GM12878 (cell line): ENCODE data around the gene FOLR2. TPM values are rescaled to one million over a fixed set of nuclear protein-coding genes. Genes with fewer than 3 reads are reported as not detected.

Source experiments
- ATAC-seq: fragments of 200-7000 bp; cut with Tn5 transposase; 3 replicates; pipeline ENCODE4 v1.9.1; 2020; ENCODE audit warnings: mild to moderate bottlenecking, moderate library complexity
- BruUV-seq: library from RNA; stranded (reverse); fragments of 400-500 nt; replicated peaks from 2 replicates; lab custom pipeline; 2021; lab: Mats Ljungman, UMichigan
- CTCF ChIA-PET: fragments of 300-600 bp; sonication (Branson Sonifier 250); formaldehyde crosslinking; extraction: SDS; loops from one replicate; lab custom pipeline; 2021; ENCODE audit warnings: inconsistent platforms; lab: Yijun Ruan, JAX
- POLR2A ChIA-PET: fragments of 350-600 bp; formaldehyde crosslinking; extraction: SDS; loops from one replicate; lab custom pipeline; 2021; ENCODE audit warnings: inconsistent platforms; lab: Charles Lee
- RAD21 ChIA-PET: fragments of 300-600 bp; sonication (Branson Sonifier 250); formaldehyde crosslinking; loops from one replicate; lab custom pipeline; 2023; ENCODE audit warnings: antibody characterized with exemption; ENCODE audit not compliant: unreplicated experiment; lab: Charles Lee
- SMC1A ChIA-PET: fragments of 300-600 bp; sonication (Branson Sonifier 250); formaldehyde crosslinking; loops from one replicate; lab custom pipeline; 2023; ENCODE audit not compliant: unreplicated experiment, uncharacterized antibody; lab: Charles Lee
- DNase-seq: peaks from one replicate; pipeline ENCODE4 v3.0.0-alpha.2; 2011; ENCODE audit warnings: low read depth, low spot score
- FAIRE-seq: peaks from 3 replicates; lab custom pipeline; 2011; peaks lifted over from hg19 to GRCh38; lab: Jason Lieb, UNC
- H2AFZ ChIP-seq: 2 replicates; pipeline ENCODE4 v1.6.0; 2011; ENCODE audit warnings: low read depth, low read length, control low read depth; ENCODE audit not compliant: control insufficient read depth
- H3K27ac ChIP-seq: 2 replicates; pipeline ENCODE4 v1.5.1; 2011; ENCODE audit warnings: control low read depth; ENCODE audit not compliant: control insufficient read depth, insufficient read depth
- H3K27me3 ChIP-seq, 2 experiments: replicated peaks in 1 of 2; 2 replicates each; pipeline versions ENCODE4 v1.6.0 to v1.6.1; 2011; ENCODE audit warnings: low read length in 1 of 2; ENCODE audit not compliant: control insufficient read depth in 2 of 2, insufficient read depth in 2 of 2
- H3K36me3 ChIP-seq, 2 experiments: 2 replicates each; pipeline ENCODE4 v1.5.1; 2011; ENCODE audit warnings: low read length in 1 of 2; ENCODE audit not compliant: control insufficient read depth in 2 of 2, insufficient read depth in 2 of 2
- H3K4me1 ChIP-seq: 2 replicates; pipeline ENCODE4 v1.6.1; 2011; ENCODE audit warnings: mild to moderate bottlenecking, low read length, moderate library complexity, mixed read lengths; ENCODE audit not compliant: control insufficient read depth, insufficient read depth
- H3K4me2 ChIP-seq: 2 replicates; pipeline ENCODE4 v1.6.0; 2011; ENCODE audit warnings: control low read depth; ENCODE audit not compliant: control insufficient read depth, insufficient read depth
- H3K4me3 ChIP-seq: fragments of 200-600 bp; sonication (generic); 2 replicates; pipeline ENCODE4 v1.5.1; 2016
- H3K79me2 ChIP-seq: 2 replicates; pipeline ENCODE4 v1.6.0; 2011; ENCODE audit warnings: low read length; ENCODE audit not compliant: control insufficient read depth, insufficient read depth
- H3K9ac ChIP-seq: 2 replicates; pipeline ENCODE4 v1.8.0; 2011; ENCODE audit warnings: low read length, control low read depth, mixed read lengths; ENCODE audit not compliant: control insufficient read depth, insufficient read depth
- H3K9me3 ChIP-seq: replicated peaks from 3 replicates; pipeline ENCODE4 v1.5.1; 2011; ENCODE audit warnings: mild to moderate bottlenecking, low read length; ENCODE audit not compliant: control insufficient read depth, insufficient read depth
- H4K20me1 ChIP-seq: 2 replicates; pipeline ENCODE4 v1.6.0; 2011; ENCODE audit not compliant: control insufficient read depth, insufficient read depth
- BCL11A ChIP-seq: IDR thresholded peaks from 2 replicates; pipeline ENCODE4 v1.6.1; 2011; ENCODE audit warnings: low read depth, low read length
- PBX3 ChIP-seq: IDR thresholded peaks from 2 replicates; pipeline ENCODE4 v1.6.1; 2011; ENCODE audit warnings: mild to moderate bottlenecking, low read depth, low read length, moderate library complexity; ENCODE audit not compliant: insufficient replicate concordance
- ZBTB11 ChIP-seq: fragments of 450-650 bp; formaldehyde crosslinking; IDR thresholded peaks from 2 replicates; pipeline ENCODE4 v1.5.0; 2022; ENCODE audit warnings: mild to moderate bottlenecking, missing genetic modification characterization
- ZSCAN29 ChIP-seq: fragments of 450-650 bp; IDR thresholded peaks from 2 replicates; pipeline ENCODE4 v1.6.1; 2017; ENCODE audit warnings: mild to moderate bottlenecking, moderate library complexity
- WGBS: methylation state at CpG from one replicate; pipeline ENCODE4 v1.1.6; 2016; ENCODE audit warnings: low lambda C conversion rate; ENCODE audit not compliant: insufficient replicate concordance, insufficient coverage; ENCODE audit errors: missing lambda C conversion rate; 5-methylcytosine and 5-hydroxymethylcytosine counted together
- in situ Hi-C: fragments of 300-500 bp; cut with MboI; formaldehyde crosslinking; loops from 9 replicates; pipeline ENCODE4 v1.14.3; 2018; ENCODE audit warnings: mixed read lengths
- intact Hi-C: fragments of 100-400 bp; cut with micrococcal nuclease; formaldehyde crosslinking; loops from one replicate; pipeline ENCODE4 v1.14.2; 2022; ENCODE audit not compliant: unreplicated experiment
- polyA plus RNA-seq, 11 experiments: library from polyadenylated mRNA; depleted of rRNA in 4 of 11; unstranded in 6 of 11; stranded (reverse) in 5 of 11; fragments of >200 nt; fragmentation: Nextera tagmentation in 4 of 11; fragmentation: Illumina TruSeq in 1 of 11; extraction: Ambion mirVana in 4 of 11; extraction: Trizol in 1 of 11; gene quantifications; 1 replicate in 1 of 11; 2 replicates in 10 of 11; pipeline versions ENCODE4 v1.2.1 to v1.2.3, GENCODE V29; 2011 to 2016; ENCODE audit warnings: inconsistent platforms in 2 of 11, missing spikeins in 2 of 11, low read depth in 1 of 11
- total RNA-seq, 4 experiments: library from RNA; depleted of rRNA in 3 of 4; stranded (reverse); fragments of >200 nt in 3 of 4; fragmentation: Illumina TruSeq in 1 of 4; extraction: Trizol in 1 of 4; gene quantifications; 2 replicates each; pipeline versions ENCODE4 v1.2.1 to v1.2.3, GENCODE V29; 2013 to 2021

Gene FOLR2
- total and polyA plus RNA-seq, 10 of the 15 experiments (the other 5 are each of a cell fraction or from before 2014, with no cell fraction given): 0.10 to 11.1 (median 1.9) TPM

GRCh38 chr11:72259490-72259889 is 42.9 kb downstream of the FOLR2 start:
- H3K4me1 ChIP-seq: no peaks in the 10 kb centered on the region
- H3K9me3 ChIP-seq: no peaks in the 10 kb centered on the region; the same call in 2 of the 3 replicates
- ChIA-PET RAD21 (no interaction called here), SMC1A (interaction anchor here (0.5 kb wide), 1 partner anchor 54 kb away, joined by 3 read pairs; no protein-coding TSS in a partner anchor), CTCF (no interaction called here), POLR2A (no interaction called here)
- no peak overlapping the region for H3K27ac ChIP-seq
- BruUV-seq: no TSS peak
- no peaks in the 10 kb centered on the region for H3K36me3 ChIP-seq
- WGBS: 0% methylated on average over 2 of the region's 2 CpGs
- in situ Hi-C loops (no loop called here), intact Hi-C loops (no loop called here)
- H2AFZ ChIP-seq: no peak overlapping the region
- H3K9ac ChIP-seq: no peak overlapping the region
- H3K4me3 ChIP-seq: no peak overlapping the region
- DNase-seq (no peak), ATAC-seq (no peak), FAIRE-seq (no peak)
- H3K79me2 ChIP-seq: no peaks in the 10 kb centered on the region
- no peaks in the 10 kb centered on the region for H3K27me3 ChIP-seq
- H4K20me1 ChIP-seq: no peaks in the 10 kb centered on the region
- no peak overlapping the region for H3K4me2 ChIP-seq
- TF ChIP-seq PBX3 (no peak), BCL11A (no peak), ZSCAN29 (no peak), ZBTB11 (CRISPR knock-in tag) (no peak)
